Measurements from ENCODE around the gene HSD11B2.

DNA sequence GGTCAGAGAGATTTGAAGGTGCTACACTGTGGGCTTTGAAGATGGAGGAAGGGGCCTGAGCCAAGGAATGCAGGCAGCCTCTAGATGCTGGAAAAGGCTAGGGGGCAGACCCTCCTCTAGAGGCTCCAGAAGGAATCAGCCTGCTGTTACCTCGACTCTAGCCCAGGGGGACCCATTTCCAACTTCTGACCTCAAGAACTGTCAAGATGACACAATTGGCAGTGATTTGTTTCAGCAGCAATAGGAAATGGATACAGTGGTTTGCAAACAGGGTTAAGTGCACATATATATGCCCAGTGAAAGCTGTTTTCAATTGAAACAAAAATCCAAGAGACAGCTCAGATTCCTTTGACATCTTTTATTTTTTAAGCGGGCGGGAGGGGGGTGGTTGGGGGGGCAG, 11.0 kb upstream of the HSD11B2 start:
- TF ChIP-seq, protein P1, sequence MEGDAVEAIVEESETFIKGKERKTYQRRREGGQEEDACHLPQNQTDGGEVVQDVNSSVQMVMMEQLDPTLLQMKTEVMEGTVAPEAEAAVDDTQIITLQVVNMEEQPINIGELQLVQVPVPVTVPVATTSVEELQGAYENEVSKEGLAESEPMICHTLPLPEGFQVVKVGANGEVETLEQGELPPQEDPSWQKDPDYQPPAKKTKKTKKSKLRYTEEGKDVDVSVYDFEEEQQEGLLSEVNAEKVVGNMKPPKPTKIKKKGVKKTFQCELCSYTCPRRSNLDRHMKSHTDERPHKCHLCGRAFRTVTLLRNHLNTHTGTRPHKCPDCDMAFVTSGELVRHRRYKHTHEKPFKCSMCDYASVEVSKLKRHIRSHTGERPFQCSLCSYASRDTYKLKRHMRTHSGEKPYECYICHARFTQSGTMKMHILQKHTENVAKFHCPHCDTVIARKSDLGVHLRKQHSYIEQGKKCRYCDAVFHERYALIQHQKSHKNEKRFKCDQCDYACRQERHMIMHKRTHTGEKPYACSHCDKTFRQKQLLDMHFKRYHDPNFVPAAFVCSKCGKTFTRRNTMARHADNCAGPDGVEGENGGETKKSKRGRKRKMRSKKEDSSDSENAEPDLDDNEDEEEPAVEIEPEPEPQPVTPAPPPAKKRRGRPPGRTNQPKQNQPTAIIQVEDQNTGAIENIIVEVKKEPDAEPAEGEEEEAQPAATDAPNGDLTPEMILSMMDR (IDR thresholded peaks at IDR 0.05), result no peak
- TF ChIP-seq POLR2A (IDR thresholded peaks at IDR 0.05), result no peak
